Adrenal gland (tissue), 12 donors: ENCODE data around the gene WWP2. TPM values are rescaled to one million over a fixed set of nuclear protein-coding genes. Genes with fewer than 3 reads are reported as not detected.
"Not testable (repeated sequence)": the region's sequence is repeated elsewhere in the genome, so short reads cannot be mapped to it uniquely, and the experiment has no call there.

Experiments
- DNase-seq, 7 donors: peaks; one replicate each; pipeline ENCODE4 v3.0.0-alpha.2; 2019 to 2020
- H3K27ac ChIP-seq, 5 donors: fragments of 200-600 bp; sonication (generic) in 4 of 5; 1 replicate in 3 of 5; 2 replicates in 2 of 5; pipeline versions ENCODE4 v1.5.1 to v1.8.0; 2016 to 2020; ENCODE audit warnings: mild to moderate bottlenecking in 1 of 5
- H3K27me3 ChIP-seq: fragments of 200-600 bp; 2 replicates; pipeline ENCODE4 v1.8.0; 2021
- H3K36me3 ChIP-seq, 2 donors: fragments of 200-600 bp; replicated peaks in 1 of 2; 1 replicate in 1 of 2; 2 replicates in 1 of 2; pipeline versions ENCODE4 v1.5.1 to v1.8.0; 2018 to 2022
- H3K4me1 ChIP-seq, 2 donors: fragments of 200-600 bp; replicated peaks in 1 of 2; 1 replicate in 1 of 2; 2 replicates in 1 of 2; pipeline versions ENCODE4 v1.5.1 to v1.8.0; 2018 to 2021
- H3K4me3 ChIP-seq, 4 donors: fragments of 200-600 bp; sonication (generic) in 3 of 4; one replicate each; pipeline ENCODE4 v1.5.1; 2016 to 2018
- H3K9me3 ChIP-seq, 3 donors: fragments of 200-600 bp; sonication (generic) in 1 of 3; replicated peaks in 1 of 3; 1 replicate in 2 of 3; 2 replicates in 1 of 3; pipeline versions ENCODE4 v1.5.1 to v1.8.0; 2016 to 2021
- WGBS, 4 donors: extraction: QIAGEN DNeasy Blood & Tissue Kit in 2 of 4; methylation state at CpG; one replicate each; pipeline versions ENCODE4 v1.1.5 to v1.1.7; 2013 to 2017; 5-methylcytosine and 5-hydroxymethylcytosine counted together
- intact Hi-C, 2 donors: fragments of 100-400 bp; cut with DNase I; formaldehyde crosslinking; loops; one replicate each; pipeline versions ENCODE4 v1.14.1 to v1.15.0; 2022 to 2023
- microRNA counts, 2 donors: library from miRNA; unstranded; fragments of <30 nt; microRNA quantifications; one replicate each; lab custom pipeline; 2016
- microRNA-seq, 3 donors: library from miRNA; unstranded; fragments of <30 nt; microRNA quantifications; one replicate each; pipeline ENCODE4, GENCODE V29; 2017 to 2020
- polyA plus RNA-seq, 3 donors: library from polyadenylated mRNA; stranded (reverse); fragments of 200-250 nt in 2 of 3; fragments of 350-450 nt in 1 of 3; fragmentation: Illumina TruSeq in 1 of 3; extraction: RNeasy Lipid Tissue Mini Kit (QIAGEN cat#74804) in 1 of 3; gene quantifications; one replicate each; pipeline ENCODE4 v1.2.3, GENCODE V29; 2013 to 2014
- small RNA-seq, 2 donors: library from RNA; depleted of rRNA; stranded (forward); fragments of <200 nt; gene quantifications; one replicate each; pipeline ENCODE3, GENCODE V24; 2016
- total RNA-seq, 9 donors: library from RNA; depleted of rRNA in 4 of 9; stranded (reverse); fragments of >200 nt in 4 of 9; fragments of 120-200 nt in 1 of 9; fragmentation: NEBNext Ultra II Directional in 1 of 9; extraction: Animal tissue kit (Norgen Biotek cat#: 25700) in 1 of 9; gene quantifications; one replicate each; pipeline versions ENCODE4 v1.1.0 to v1.2.4, GENCODE V29; 2013 to 2023
- donor health status: healthy with polysubstance abuse.
- donor health status: Bipolar disorder and iron deficiency.
- donor health status: DM: yes; HTN: yes; CAD: no.
- donor health status: DM: no; HTN: no; CAD: no.
- donor health status: DM: no; HTN: no; CAD: no.
- donor health status: DM: yes; HTN: yes; CAD: no.

The WWP2 gene
- total and polyA plus RNA-seq, 12 donors, result 28.3 to 99.8 (median 72.0) TPM

GRCh38 chr16:69969657-69970056, 207.5 kb downstream of the WWP2 start:
- H3K36me3 ChIP-seq, H3K9me3 ChIP-seq, H3K27ac ChIP-seq, H3K27me3 ChIP-seq, H3K4me3 ChIP-seq, DNase-seq, H3K4me1 ChIP-seq, intact Hi-C loops: not testable (repeated sequence)
- 60 to 100% (median 93%) methylated on average over 1 to 2 of the region's 4 CpGs for WGBS, 4 donors

GRCh38 chr16:69972120-69972519, 210.0 kb downstream of the WWP2 start:
- intact Hi-C loops, result not testable (repeated sequence)

GRCh38 chr16:69972935-69973334, 210.8 kb downstream of the WWP2 start:
- H3K36me3 ChIP-seq, H3K4me1 ChIP-seq, H3K4me3 ChIP-seq, H3K9me3 ChIP-seq, DNase-seq, H3K27ac ChIP-seq, intact Hi-C loops, H3K27me3 ChIP-seq: not testable (repeated sequence)
- 77 to 94% (median 81%) methylated on average over 2 to 7 of the region's 8 CpGs for WGBS, 4 donors

More at GRCh38 chr16:69972120-69972519, 210.0 kb downstream of the WWP2 start:
- not testable (repeated sequence) for H3K9me3 ChIP-seq, H3K36me3 ChIP-seq, H3K27ac ChIP-seq, H3K4me3 ChIP-seq, H3K4me1 ChIP-seq, H3K27me3 ChIP-seq, DNase-seq
- WGBS, 4 donors, result 78 to 94% (median 85%) methylated on average over 2 to 4 of the region's 7 CpGs

GRCh38 chr16:69985196-69985595, 223.1 kb downstream of the WWP2 start:
- intact Hi-C loops, DNase-seq, H3K4me3 ChIP-seq, H3K36me3 ChIP-seq, H3K27ac ChIP-seq, H3K9me3 ChIP-seq, H3K4me1 ChIP-seq, H3K27me3 ChIP-seq: not testable (repeated sequence)
- 71 to 96% (median 91%) methylated on average over 1 of the region's 1 CpG for WGBS, 4 donors

MicroRNAs within 50 kb of the gene (microRNA counts, 767-probe panel; counts per million panel counts)
- microRNA hsa-miR-140-3p (lab: Ali Mortazavi, UCI) (3,415 to 3,603 counts per million in 2 donors), microRNA hsa-miR-140-5p (lab: Ali Mortazavi, UCI) (5,774 to 6,127 counts per million in 2 donors)

Small RNA genes within 50 kb of the gene (microRNA-seq; reads per million reads assigned to microRNA genes)
- gene MIR140, result 4,233 to 13,277 (median 6,882) reads per million in 3 donors

Small RNA genes within 50 kb of the gene (small RNA-seq; reads per million reads assigned to genes)
- gene AC026468.1 (0 reads per million in 2 donors), gene MIR140 (293 to 386 reads per million in 2 donors), gene RF00091 (0 reads per million in 2 donors)

Other genes with a start within 250 kb of the WWP2 start
- 10 to 100 TPM; 39.3 to 79.4 (median 54.4) TPM for gene NFAT5, start 196.4 kb upstream of the WWP2 start, total RNA-seq
- gene NFAT5, start 196.4 kb upstream of the WWP2 start, polyA plus RNA-seq, result 10 to 100 TPM in 1 of 3 donors, 1 to 10 TPM in 2; 1.9 to 21.9 (median 9.6) TPM
- gene NQO1, start 35.8 kb upstream of the WWP2 start, total RNA-seq, result 100 to 1,000 TPM in 4 of 9 donors, 10 to 100 TPM in 5; 52.1 to 226 (median 93.5) TPM
- 100 to 1,000 TPM in 2 of 3 donors, 10 to 100 TPM in 1; 22.0 to 171 (median 102) TPM for gene NQO1, start 35.8 kb upstream of the WWP2 start, polyA plus RNA-seq
- 10 to 100 TPM; 26.9 to 98.4 (median 76.4) TPM for gene NOB1, start 7.4 kb upstream of the WWP2 start, total RNA-seq
- gene NOB1, start 7.4 kb upstream of the WWP2 start, polyA plus RNA-seq, result 10 to 100 TPM; 29.5 to 68.1 (median 38.6) TPM
- gene CLEC18A, start 189.0 kb downstream of the WWP2 start, total RNA-seq, result 1 to 10 TPM; 1.0 to 8.0 (median 2.8) TPM
- 1 to 10 TPM; 1.2 to 3.9 (median 2.9) TPM for gene CLEC18A, start 189.0 kb downstream of the WWP2 start, polyA plus RNA-seq